Measurements from ENCODE around the gene KIDINS220. TPM values are rescaled to one million over a fixed set of nuclear protein-coding genes. Genes with fewer than 3 reads are reported as not detected.

Gene KIDINS220
- total and polyA plus RNA-seq, 9 donors, result 33.8 to 96.9 (median 66.7) TPM

- intact Hi-C loops (cut with DNase I), result no loop called here
- WGBS, 3 donors, result 54 to 66% (median 62%) methylated on average over 11 of the region's 11 CpGs
- DNase-seq, result peak in 1 of 5 donors; percentile 47
Measured at GRCh38 chr2:8837795-8838140, 355 bp upstream of the KIDINS220 start.

GRCh38 chr2:8835279-8835678, 2.1 kb downstream of the KIDINS220 start:
- no peak overlapping the region for H3K4me3 ChIP-seq
- H3K27me3 ChIP-seq, result no peaks in the 10 kb centered on the region
- H3K36me3 ChIP-seq, result no peaks in the 10 kb centered on the region
- DNase-seq, result no peak
- no peaks in the 10 kb centered on the region for H3K9me3 ChIP-seq
- TF ChIP-seq CTCF (IDR thresholded peaks at IDR 0.05) (no peak), POLR2A (IDR thresholded peaks at IDR 0.05) (no peak), EP300 (IDR thresholded peaks at IDR 0.05) (no peak)
- intact Hi-C loops (cut with DNase I), result no loop called here
- H3K27ac ChIP-seq, result no peak overlapping the region
- peaks cover 29% of the 10 kb centered on the region for H3K4me1 ChIP-seq (ENCODE audit: insufficient read depth)

More at GRCh38 chr2:8837795-8838140, 355 bp upstream of the KIDINS220 start:
- Histone ChIP-seq H3K27me3 (no peaks in the 10 kb centered on the region), H3K36me3 (no peaks in the 10 kb centered on the region), H3K4me1 (ENCODE audit: insufficient read depth) (peaks cover 19% of the 10 kb centered on the region), H3K9me3 (no peaks in the 10 kb centered on the region), H3K27ac (peak overlapping the region in 1 of 2 donors; percentile 44), H3K4me3 (peak overlapping the region; percentile 98)
- TF ChIP-seq CTCF (IDR thresholded peaks at IDR 0.05) (no peak), POLR2A (IDR thresholded peaks at IDR 0.05) (no peak), EP300 (IDR thresholded peaks at IDR 0.05) (no peak)

DNA sequence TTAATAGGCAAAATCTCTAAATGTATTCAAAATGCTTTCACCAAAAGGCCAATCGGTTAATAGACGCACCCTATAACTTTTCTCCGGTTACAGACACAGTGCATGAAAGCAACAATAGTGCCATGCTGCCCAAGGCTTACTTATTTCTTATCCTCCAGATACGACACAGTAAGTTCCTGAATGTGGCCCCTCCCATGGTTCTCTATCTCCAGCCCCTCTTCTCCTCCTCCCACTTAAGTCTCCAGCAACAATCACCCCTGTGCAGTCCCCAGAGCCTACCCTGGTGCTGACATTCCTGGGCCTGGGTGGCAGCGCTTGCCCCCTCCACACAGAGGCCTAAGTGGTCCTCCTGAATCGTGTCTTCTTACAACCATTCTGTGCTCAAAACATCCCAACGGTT, 3.6 kb downstream of the KIDINS220 start:
- intact Hi-C loops (cut with DNase I), result no loop called here
- Histone ChIP-seq H3K4me3 (no peak overlapping the region), H3K27ac (no peak overlapping the region), H3K36me3 (no peaks in the 10 kb centered on the region), H3K27me3 (no peaks in the 10 kb centered on the region), H3K9me3 (no peaks in the 10 kb centered on the region), H3K4me1 (ENCODE audit: insufficient read depth) (peaks cover 32% of the 10 kb centered on the region)
- no peak for DNase-seq
- WGBS, 3 donors, result 93 to 94% (median 93%) methylated on average over 7 of the region's 7 CpGs
- TF ChIP-seq EP300 (IDR thresholded peaks at IDR 0.05) (no peak), POLR2A (IDR thresholded peaks at IDR 0.05) (no peak)

- H3K36me3 ChIP-seq, result no peaks in the 10 kb centered on the region
- TF ChIP-seq CTCF (IDR thresholded peaks at IDR 0.05) (no peak), EP300 (IDR thresholded peaks at IDR 0.05) (no peak), POLR2A (IDR thresholded peaks at IDR 0.05) (no peak)
- H3K9me3 ChIP-seq, result no peaks in the 10 kb centered on the region
- no peak overlapping the region for H3K27ac ChIP-seq
- no peak for DNase-seq
- WGBS, 3 donors, result 19 to 41% (median 22%) methylated on average over 2 of the region's 2 CpGs
- H3K4me3 ChIP-seq, result no peak overlapping the region
- intact Hi-C loops (cut with DNase I), result no loop called here
- no peaks in the 10 kb centered on the region for H3K27me3 ChIP-seq
- peaks cover 28% of the 10 kb centered on the region for H3K4me1 ChIP-seq (ENCODE audit: insufficient read depth)
Measured at GRCh38 chr2:8831516-8831915, 5.9 kb downstream of the KIDINS220 start.

- 92 to 96% (median 92%) methylated on average over 2 of the region's 2 CpGs for WGBS, 3 donors
- intact Hi-C loops (cut with DNase I), result loop anchor here in 1 of 4 donors (1.0 kb wide), 1 partner anchor 20 kb away; no protein-coding TSS in a partner anchor
- DNase-seq, result no peak
Measured at GRCh38 chr2:8827729-8828128, 9.7 kb downstream of the KIDINS220 start.

More at GRCh38 chr2:8827729-8828128, 9.7 kb downstream of the KIDINS220 start:
- H3K27me3 ChIP-seq, result no peaks in the 10 kb centered on the region
- H3K4me1 ChIP-seq (ENCODE audit: insufficient read depth), result peaks cover 13% of the 10 kb centered on the region
- H3K36me3 ChIP-seq, result no peaks in the 10 kb centered on the region
- no peaks in the 10 kb centered on the region for H3K9me3 ChIP-seq
- no peak overlapping the region for H3K27ac ChIP-seq
- TF ChIP-seq CTCF (IDR thresholded peaks at IDR 0.05) (no peak), EP300 (IDR thresholded peaks at IDR 0.05) (no peak), POLR2A (IDR thresholded peaks at IDR 0.05) (no peak)
- H3K4me3 ChIP-seq, result no peak overlapping the region

All from ovary (tissue), 9 donors.